ENCODE measurements around the gene ACOD1.
"Not testable (repeated sequence)": the region's sequence is repeated elsewhere in the genome, so short reads cannot be mapped to it uniquely, and the experiment has no call there.

ACOD1 gene

GRCh38 chr13:76948149-76948548 lies at the start of gene ACOD1:
ACOD1 (plus strand) TSS chr13:76948511; CDS start chr13:76948559, 48 bp downstream.
- DNase-seq (ENCODE audit: low read depth in 2 of 2): no peak

- DNase-seq (ENCODE audit: low read depth in 2 of 2): not testable (repeated sequence)
Observed at GRCh38 chr13:76899066-76899465, 49.2 kb upstream of the ACOD1 start.

- peak; percentile 43 to 47 for DNase-seq (ENCODE audit: low read depth in 2 of 2)
Observed at GRCh38 chr13:76903544-76904162, 44.7 kb upstream of the ACOD1 start.

GRCh38 chr13:76904507-76904906 lies 43.8 kb upstream of the ACOD1 start:
- DNase-seq (ENCODE audit: low read depth in 2 of 2): no peak

GRCh38 chr13:76912476-76912875 lies 35.8 kb upstream of the ACOD1 start:
- no peak for DNase-seq (ENCODE audit: low read depth in 2 of 2)

- no peak for DNase-seq (ENCODE audit: low read depth in 2 of 2)
Observed at GRCh38 chr13:76913898-76914297, 34.4 kb upstream of the ACOD1 start.

- no peak for DNase-seq (ENCODE audit: low read depth in 2 of 2)
Observed at GRCh38 chr13:76917095-76917494, 31.2 kb upstream of the ACOD1 start.

GRCh38 chr13:76917755-76918481 lies 30.4 kb upstream of the ACOD1 start:
- DNase-seq (ENCODE audit: low read depth in 2 of 2): not testable (repeated sequence)

- no peak for DNase-seq (ENCODE audit: low read depth in 2 of 2)
Observed at GRCh38 chr13:76921516-76921915, 26.8 kb upstream of the ACOD1 start.

- DNase-seq (ENCODE audit: low read depth in 2 of 2): no peak
Observed at GRCh38 chr13:76925115-76925514, 23.2 kb upstream of the ACOD1 start.

- no peak for DNase-seq (ENCODE audit: low read depth in 2 of 2)
Observed at GRCh38 chr13:76927955-76928354, 20.4 kb upstream of the ACOD1 start.

GRCh38 chr13:76928456-76928855 lies 19.9 kb upstream of the ACOD1 start:
- no peak for DNase-seq (ENCODE audit: low read depth in 2 of 2)

- DNase-seq (ENCODE audit: low read depth in 2 of 2): no peak
Observed at GRCh38 chr13:76929320-76929719, 19.0 kb upstream of the ACOD1 start.

- DNase-seq (ENCODE audit: low read depth in 2 of 2): no peak
Observed at GRCh38 chr13:76929851-76930374, 18.4 kb upstream of the ACOD1 start.

GRCh38 chr13:76932076-76932475 lies 16.2 kb upstream of the ACOD1 start:
- DNase-seq (ENCODE audit: low read depth in 2 of 2): no peak

- DNase-seq (ENCODE audit: low read depth in 2 of 2): no peak
Observed at GRCh38 chr13:76934671-76935070, 13.6 kb upstream of the ACOD1 start.

- DNase-seq (ENCODE audit: low read depth in 2 of 2): no peak
Observed at GRCh38 chr13:76936763-76937162, 11.5 kb upstream of the ACOD1 start.

- no peak for DNase-seq (ENCODE audit: low read depth in 2 of 2)
Observed at GRCh38 chr13:76937281-76937820, 11.0 kb upstream of the ACOD1 start.

GRCh38 chr13:76939215-76939614 lies 9.1 kb upstream of the ACOD1 start:
- no peak for DNase-seq (ENCODE audit: low read depth in 2 of 2)

GRCh38 chr13:76942363-76942762 lies 5.9 kb upstream of the ACOD1 start:
- no peak for DNase-seq (ENCODE audit: low read depth in 2 of 2)

GRCh38 chr13:76943646-76944045 lies 4.7 kb upstream of the ACOD1 start:
- DNase-seq (ENCODE audit: low read depth in 2 of 2): no peak

- no peak for DNase-seq (ENCODE audit: low read depth in 2 of 2)
Observed at GRCh38 chr13:76944456-76944855, 3.9 kb upstream of the ACOD1 start.

- DNase-seq (ENCODE audit: low read depth in 2 of 2): no peak
Observed at GRCh38 chr13:76950101-76950500, 1.8 kb downstream of the ACOD1 start.
